HG03342 (cell line): ENCODE results near the gene RBMX.

Experiments used
- ATAC-seq: cut with Tn5 transposase; IDR thresholded peaks from one replicate; pipeline ENCODE4 v1.9.1; 2021; ENCODE audit warnings: mild to moderate bottlenecking, moderate library complexity; ENCODE audit not compliant: unreplicated experiment

RBMX gene

GRCh38 chrX:136849395-136849794 is 31.1 kb downstream of the RBMX start:
- no peak for ATAC-seq

GRCh38 chrX:136847874-136848273 is 32.7 kb downstream of the RBMX start:
- ATAC-seq, result no peak

DNA sequence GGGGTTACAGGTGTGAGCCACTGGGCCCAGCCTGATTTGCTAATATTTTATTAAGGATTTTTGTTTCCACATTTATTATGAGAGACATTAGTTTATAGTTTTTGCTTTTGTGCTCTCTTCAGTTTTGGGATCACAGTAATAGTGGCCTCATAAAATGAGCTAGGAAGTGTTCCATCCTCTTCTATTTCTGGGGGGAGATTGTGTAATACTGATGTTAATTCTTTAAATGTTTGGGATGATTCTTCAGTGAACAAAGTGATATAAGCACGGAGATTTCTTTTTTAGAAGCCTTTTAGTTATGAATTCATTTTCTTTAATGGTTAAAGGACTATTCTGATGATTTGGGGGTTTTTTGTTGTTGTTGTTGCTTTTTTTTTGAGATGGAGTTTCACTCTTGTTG is 41.3 kb downstream of the RBMX start:
- no peak for ATAC-seq

DNA sequence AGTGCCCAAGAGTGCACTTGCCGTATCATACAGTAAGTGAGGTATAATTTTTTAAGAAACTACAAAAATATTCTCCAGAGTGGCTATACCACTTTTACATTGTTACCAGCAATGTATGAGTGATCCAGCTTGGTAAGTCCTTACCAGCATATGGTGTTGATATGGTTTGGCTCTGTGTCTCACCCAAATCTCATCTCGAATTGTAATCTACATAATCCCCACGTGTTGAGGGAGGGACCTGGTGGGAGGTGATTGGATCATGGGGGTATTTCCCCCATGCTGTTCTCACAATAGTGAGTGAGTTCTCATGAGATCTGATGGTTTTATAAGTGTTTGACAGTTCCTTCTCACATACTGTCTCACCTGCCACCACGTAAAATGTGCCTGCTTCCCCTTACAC is 44.8 kb downstream of the RBMX start:
- no peak for ATAC-seq

GRCh38 chrX:136829413-136829812 is 51.1 kb downstream of the RBMX start:
- ATAC-seq, result no peak

GRCh38 chrX:136828830-136829229 is 51.7 kb downstream of the RBMX start:
- no peak for ATAC-seq

DNA sequence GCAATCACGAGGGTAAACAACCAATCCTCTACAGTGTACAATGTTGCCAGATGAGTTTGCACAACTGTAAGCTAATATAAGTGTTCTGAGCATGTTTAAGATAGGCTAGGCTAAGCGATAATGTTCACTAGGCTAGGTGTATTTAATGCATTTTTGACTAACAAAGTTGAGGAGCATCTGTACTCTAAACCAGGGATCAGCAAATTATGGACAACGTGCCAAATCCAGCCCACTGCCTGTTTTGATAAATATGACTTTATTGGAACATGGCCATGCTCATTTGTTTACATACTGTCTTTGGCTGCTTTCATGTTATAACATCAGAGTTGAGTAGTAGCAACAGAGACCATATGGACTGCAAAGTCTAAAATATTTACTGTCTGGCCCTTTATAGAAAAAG is 53.5 kb downstream of the RBMX start:
- no peak for ATAC-seq

DNA sequence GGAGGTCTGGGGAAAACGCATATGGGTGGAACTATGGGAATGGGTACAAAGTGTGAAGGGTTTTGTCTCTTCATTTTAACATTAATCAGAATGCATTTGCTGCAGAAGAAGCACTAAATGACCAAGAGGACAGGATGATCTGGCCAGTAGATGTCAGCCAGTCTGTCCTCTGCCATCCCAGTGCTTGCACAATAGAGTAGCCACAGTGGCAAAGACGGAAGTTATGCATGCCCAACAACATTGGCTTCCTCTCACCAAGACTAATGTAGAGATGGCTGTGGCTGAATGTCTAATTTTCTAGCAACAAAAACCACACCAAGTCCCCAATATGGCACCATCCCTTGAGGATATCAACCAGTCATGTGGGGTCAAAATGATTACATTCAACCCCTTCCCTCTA is 54.8 kb downstream of the RBMX start:
- no peak for ATAC-seq
